GM18858 (cell line): ENCODE measurements around the gene GALK1.

Experiments used
- ATAC-seq: cut with Tn5 transposase; IDR thresholded peaks from one replicate; pipeline ENCODE4 v1.9.1; 2021; ENCODE audit not compliant: unreplicated experiment

The GALK1 gene

DNA sequence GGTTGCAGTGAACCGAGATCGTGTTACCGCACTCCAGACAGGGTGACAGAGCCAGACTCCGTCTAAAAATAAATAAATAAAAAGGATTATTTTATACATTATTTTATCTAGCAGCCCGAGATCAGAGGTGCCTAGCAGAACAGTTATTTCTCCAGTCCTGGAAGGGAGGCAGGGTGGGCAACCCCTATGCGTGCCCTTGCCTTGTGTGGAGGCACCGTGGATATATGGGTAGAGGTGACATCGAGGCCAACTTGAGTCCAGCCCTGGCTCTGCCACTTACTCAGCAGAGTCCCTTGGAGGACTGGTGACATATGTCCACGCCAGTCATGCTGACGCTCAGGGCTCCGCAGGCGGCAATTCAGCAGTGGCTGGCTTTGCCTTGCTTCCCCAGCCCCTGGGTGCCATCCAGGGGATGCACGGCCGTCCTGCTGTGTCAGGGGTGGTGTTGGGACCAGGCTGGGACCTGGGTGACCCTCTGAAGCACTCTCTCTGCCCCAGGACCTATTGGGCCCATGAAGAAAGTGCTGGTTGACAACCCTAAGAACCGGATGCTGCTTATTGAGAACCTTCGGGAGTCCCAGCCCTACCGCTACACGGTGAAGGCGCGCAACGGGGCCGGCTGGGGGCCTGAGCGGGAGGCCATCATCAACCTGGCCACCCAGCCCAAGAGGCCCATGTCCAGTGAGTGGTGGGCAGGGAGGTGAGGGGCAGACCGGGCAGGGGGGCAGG is 13.2 kb downstream of the GALK1 start:
- no peak for ATAC-seq

DNA sequence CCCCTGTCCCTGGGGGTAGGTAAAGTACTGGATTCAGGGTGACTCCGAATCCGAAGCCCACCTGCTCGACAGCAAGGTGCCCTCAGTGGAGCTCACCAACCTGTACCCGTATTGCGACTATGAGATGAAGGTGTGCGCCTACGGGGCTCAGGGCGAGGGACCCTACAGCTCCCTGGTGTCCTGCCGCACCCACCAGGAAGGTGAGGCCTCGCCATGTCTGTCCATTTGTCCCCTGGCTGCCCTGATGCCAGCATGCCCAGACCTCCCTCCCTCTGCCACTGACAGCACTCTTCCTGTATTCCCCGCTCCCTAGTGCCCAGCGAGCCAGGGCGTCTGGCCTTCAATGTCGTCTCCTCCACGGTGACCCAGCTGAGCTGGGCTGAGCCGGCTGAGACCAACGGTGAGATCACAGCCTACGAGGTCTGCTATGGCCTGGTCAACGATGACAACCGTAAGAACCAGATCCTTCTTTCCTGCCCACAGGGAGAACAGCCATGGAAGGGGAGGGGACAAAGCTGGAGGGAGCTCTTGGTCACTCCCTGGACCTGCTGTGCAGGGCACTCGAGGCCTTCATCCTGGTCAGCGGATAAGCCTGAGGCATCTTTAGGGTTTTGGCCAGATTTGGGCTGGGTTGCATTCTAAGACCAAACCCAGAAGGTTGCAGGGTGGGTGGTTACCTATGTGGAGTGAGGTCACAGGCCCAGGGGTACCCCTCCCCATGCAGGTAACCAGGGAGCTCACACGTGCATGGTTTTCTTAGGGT is 14.2 kb downstream of the GALK1 start:
- no peak for ATAC-seq

DNA sequence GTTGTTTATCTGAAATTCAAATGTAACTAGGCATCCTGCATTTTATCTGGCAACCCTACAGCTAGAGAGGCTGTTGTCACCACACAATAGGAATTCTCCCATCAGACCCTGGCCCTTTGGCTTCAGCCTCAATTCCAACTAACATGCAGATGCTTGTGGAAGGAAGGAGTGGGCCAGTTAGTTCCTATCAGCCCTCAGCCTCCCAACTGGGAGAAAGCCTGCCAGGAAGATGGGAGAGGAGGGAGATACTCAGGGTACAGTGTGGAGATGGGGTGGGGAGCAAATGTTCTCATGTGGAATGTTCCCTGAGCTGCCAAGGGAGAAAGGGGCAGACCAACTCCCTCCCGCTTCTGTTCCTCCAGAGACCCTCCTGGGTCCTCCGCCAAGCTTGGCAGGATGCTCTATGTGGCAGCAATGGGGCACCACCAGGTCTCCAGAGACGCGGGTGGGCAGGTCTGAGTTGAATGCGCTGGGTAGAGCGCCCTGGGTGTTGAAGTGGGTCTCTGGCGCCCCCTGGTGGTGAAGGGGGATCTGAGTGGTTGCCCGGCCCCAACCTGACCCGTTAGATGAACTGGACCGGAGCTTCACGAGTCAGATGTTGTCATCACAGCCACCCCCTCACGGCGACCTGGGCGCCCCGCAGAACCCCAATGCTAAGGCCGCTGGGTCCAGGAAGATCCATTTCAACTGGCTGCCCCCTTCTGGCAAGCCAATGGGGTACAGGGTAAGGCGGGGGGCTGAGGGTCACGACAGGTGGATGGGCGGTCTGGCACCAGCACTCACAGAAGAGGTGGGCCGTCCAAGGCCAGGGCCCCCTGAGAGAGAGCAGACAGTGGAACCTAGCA is 15.2 kb downstream of the GALK1 start:
- ATAC-seq, result no peak

DNA sequence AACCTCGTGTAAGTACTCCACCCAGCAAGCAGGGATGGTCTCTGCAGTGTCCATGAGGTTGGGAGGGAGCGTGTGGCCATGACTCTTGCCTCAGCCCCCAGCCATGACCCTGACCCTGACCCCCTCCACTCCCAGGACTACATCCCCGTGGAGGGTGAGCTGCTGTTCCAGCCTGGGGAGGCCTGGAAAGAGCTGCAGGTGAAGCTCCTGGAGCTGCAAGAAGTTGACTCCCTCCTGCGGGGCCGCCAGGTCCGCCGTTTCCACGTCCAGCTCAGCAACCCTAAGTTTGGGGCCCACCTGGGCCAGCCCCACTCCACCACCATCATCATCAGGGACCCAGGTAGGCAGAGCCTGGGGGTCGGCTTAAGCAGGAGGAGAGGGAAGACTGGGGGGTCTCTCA is 16.3 kb downstream of the GALK1 start:
- ATAC-seq, result no peak

DNA sequence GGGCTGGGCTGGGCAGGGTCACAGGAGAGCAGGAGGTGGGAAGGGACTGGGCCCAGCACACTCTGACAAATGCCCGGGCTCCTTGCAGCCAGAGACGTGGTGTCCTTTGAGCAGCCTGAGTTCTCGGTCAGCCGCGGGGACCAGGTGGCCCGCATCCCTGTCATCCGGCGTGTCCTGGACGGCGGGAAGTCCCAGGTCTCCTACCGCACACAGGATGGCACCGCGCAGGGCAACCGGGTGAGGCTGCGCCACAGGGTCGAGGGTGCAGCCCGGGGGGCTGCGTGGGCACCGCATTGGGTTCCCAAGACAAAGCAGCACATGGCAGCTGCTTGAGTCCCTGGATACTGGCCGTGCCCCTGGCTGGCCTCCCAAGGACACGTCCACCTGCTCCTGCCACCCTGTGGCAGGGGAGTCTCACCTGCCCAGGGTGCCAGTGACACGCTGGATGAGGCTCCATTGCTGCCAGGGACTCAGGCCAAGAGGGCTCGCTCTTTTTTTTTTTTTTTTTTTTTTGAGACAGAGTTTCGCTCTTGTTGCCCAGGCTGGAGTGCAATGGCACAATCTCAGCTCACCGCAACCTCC is 21.3 kb downstream of the GALK1 start:
- ATAC-seq, result no peak

DNA sequence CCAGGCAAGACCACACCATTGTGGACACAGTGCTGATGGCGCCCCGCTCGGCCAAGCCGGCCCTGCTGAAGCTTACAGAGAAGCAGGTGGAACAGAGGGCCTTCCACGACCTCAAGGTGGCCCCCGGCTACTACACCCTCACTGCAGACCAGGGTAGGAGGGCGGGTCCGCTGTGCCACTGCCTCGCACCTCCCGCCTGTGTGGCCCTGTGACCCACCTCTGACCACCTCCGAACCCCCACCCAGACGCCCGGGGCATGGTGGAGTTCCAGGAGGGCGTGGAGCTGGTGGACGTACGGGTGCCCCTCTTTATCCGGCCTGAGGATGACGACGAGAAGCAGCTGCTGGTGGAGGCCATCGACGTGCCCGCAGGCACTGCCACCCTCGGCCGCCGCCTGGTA is 22.7 kb downstream of the GALK1 start:
- ATAC-seq, result no peak

DNA sequence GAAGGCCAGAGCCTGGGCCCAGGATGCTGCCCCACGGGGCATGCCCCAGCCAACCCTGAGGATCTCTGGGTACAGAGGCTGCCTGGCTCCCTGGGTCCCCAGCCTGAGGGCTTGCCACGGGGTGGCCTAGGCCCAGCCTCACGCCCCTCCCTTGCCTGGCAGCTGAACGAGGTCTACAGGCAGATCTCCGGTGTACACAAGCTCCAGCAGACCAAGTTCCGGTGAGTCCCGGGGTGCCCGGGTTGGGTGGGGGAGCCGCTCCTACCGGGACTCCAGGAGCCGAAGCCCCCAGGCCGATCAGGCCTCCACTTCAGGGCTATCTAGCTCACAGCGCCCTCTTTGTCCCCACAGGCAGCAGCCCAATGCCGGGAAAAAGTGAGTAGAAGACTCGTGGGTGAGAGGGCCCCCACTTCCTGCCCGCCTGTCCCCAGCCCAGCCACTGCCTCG is 24.3 kb downstream of the GALK1 start:
- no peak for ATAC-seq

DNA sequence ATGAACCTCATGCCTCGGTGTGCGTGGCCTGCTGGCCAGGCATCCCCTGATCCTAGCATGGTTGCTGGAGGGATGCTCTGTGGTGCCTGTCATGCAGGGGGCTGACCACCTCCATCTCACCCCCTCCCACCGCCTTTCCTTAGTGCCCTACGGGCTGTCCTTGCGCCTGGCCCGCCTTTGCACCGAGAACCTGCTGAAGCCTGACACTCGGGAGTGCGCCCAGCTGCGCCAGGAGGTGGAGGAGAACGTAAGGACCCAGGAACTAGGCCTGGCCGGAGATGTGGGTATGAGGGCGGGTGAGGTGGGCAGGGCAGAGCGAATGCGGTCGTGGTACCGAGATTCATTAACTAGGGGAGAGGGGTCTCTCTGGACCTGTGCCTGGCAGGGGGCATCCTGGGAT is 24.8 kb downstream of the GALK1 start:
- ATAC-seq, result no peak

DNA sequence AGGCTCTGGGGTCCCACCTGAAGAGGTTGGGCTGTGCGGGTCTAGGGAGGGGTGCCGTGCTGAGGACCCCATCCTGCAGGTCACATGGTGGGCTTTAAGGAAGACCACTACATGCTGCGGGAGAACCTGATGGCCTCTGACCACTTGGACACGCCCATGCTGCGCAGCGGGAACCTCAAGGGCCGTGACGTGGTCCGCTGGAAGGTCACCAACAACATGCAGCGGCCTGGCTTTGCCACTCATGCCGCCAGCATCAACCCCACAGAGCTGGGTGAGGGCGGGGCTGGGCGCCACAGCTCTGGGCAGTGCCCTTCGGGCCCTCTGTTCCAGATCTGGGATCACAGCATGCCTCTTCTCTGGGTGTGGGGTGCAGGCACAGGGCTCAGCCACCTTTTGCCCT is 25.2 kb downstream of the GALK1 start:
- no peak for ATAC-seq

DNA sequence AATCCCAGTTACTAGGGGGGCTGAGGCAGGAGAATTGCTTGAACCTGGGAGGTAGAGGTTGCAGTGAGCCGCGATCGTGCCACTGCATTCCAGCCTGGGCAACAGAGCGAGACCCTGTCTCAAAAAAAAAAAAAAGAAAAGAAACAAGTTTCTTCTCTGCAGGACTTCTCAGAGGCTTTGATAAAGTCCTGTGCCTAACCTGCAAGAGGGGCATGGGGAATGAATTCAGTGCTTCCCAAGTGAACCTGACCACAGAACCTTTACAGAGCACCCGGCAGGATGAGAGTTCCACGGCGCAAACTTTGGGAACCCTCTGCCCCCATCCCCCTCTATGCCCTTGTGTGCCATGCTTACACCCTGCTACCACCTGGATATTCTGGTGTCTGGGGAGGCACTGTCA is 25.8 kb downstream of the GALK1 start:
- ATAC-seq, result no peak

DNA sequence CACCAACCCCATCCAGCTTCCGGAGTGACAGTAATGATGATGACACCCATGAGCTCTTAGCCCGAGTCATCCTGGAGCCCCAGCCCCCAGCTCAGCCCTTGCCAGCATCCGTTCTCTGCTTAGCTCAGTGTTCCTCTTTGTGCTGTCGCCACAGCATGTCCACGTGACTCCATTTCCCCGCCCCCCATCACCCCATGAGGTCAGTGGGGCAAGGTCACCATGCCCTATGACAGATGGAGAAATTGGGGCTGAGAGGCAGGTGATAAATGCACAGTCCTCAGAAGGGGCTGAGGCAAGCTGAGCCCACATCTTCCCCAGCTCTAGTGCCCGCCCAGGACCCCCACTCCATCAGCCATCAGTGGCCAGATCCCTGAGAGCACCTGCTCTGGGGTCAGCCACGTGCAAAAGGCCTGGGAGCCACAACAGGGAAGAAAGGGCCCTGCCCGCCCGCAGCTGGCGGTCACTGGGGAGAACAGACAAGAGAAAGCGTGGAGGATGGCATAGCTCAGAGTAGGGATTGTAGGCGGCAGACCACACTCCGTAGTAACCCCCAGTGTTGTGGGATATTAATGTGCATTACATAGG is 26.7 kb downstream of the GALK1 start:
- no peak for ATAC-seq

DNA sequence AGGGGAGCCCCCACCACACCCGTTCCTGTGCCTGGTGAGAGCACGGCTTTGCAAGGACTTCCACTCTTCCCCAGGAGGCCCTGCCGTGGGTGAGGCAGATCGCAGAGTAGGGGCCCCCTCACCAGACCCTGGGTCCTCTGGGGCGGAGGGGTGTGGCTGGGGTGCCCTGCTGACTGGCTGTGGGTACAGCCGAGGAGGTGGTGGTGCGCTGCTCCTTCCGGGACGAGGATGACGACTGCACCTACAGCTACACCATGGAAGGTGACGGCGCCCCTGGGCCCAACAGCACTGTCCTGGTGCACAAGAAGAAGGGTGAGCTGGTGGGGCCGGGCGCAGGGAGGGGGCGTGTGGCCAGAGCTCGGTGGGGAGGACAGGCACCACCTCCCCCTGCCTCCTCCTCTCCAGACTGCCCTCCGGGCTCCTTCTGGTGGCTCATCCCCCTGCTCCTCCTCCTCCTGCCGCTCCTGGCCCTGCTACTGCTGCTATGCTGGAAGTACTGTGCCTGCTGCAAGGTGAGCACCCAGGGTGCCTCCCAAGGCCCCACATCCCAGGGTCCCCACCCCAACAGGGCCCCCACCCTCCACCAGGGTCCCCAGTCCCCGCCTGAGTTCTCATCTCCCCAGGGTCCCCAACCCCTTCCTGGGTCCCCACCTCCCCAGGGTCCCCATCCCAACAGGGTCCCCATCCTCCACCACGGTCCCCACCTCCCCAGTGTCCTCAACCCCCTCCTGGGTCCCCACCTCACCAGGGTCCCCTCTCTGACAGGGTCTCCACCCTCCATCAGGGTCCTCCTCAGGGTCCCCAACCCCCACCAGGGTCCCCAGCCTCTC is 27.6 kb downstream of the GALK1 start:
- ATAC-seq, result no peak

DNA sequence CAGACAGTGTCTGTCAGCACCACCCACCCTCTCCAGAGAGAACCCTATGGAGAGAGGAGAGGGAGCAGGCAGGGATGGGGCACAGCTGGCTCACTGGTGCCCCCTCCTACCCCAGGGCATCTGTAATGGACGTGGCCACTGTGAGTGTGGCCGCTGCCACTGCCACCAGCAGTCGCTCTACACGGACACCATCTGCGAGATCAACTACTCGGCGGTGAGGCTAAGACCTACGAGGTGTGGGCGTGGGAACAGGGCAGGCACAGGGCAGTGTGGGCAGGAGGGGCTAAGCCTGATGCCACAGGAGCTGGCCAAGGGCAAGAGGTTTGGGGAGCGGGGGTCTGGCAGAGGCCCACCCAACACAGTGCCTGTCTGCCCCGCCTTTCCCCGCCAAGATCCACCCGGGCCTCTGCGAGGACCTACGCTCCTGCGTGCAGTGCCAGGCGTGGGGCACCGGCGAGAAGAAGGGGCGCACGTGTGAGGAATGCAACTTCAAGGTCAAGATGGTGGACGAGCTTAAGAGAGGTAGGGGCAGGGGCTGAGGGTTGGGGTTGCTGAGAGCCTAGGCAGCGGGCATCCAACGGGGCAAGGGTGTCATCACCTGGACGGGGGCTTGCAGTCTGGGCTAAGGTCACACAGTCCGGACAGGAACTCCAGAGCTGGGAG is 28.7 kb downstream of the GALK1 start:
- ATAC-seq, result no peak

DNA sequence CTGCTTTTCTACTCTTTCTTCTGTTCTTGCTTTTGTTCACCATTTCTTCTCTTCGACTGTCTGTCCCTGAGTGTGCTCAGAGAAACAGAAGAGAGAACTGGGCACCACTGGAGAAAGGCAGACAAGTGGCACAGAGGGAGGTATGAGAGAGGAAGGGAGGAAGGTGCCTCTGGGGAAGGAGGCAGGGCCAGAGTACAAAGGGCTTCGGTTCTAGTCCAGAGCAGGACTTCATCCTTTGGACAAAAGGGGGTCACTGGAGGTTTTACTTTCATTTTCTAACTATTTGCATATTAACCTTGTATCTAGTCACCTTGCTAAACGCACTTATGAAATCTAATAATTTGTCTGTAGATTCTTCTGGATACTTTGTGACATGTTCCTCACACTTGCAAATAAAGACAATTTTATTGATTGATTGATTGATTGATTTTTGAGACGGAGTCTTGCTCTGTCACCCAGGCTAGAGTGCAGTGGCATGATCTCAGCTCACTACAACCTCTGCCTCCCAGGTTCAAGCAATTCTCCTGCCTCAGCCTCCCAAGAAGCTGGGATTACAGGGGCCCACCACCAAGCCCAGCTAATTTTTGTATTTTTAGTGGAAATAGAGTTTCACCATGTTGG is 30.2 kb downstream of the GALK1 start:
- ATAC-seq, result no peak

DNA sequence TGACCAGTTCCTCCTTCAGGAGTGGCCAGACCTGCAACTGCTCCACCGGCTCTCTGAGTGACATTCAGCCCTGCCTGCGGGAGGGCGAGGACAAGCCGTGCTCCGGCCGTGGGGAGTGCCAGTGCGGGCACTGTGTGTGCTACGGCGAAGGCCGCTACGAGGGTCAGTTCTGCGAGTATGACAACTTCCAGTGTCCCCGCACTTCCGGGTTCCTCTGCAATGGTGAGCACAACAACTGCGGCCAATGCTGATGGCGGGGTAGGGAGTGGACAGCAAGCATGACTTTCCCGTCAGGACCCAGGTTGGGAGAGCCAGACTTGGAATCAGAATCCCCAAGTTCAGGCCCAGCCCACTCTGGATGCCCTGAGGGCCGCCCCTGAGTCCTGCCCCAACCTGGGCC is 31.5 kb downstream of the GALK1 start:
- ATAC-seq, result no peak

DNA sequence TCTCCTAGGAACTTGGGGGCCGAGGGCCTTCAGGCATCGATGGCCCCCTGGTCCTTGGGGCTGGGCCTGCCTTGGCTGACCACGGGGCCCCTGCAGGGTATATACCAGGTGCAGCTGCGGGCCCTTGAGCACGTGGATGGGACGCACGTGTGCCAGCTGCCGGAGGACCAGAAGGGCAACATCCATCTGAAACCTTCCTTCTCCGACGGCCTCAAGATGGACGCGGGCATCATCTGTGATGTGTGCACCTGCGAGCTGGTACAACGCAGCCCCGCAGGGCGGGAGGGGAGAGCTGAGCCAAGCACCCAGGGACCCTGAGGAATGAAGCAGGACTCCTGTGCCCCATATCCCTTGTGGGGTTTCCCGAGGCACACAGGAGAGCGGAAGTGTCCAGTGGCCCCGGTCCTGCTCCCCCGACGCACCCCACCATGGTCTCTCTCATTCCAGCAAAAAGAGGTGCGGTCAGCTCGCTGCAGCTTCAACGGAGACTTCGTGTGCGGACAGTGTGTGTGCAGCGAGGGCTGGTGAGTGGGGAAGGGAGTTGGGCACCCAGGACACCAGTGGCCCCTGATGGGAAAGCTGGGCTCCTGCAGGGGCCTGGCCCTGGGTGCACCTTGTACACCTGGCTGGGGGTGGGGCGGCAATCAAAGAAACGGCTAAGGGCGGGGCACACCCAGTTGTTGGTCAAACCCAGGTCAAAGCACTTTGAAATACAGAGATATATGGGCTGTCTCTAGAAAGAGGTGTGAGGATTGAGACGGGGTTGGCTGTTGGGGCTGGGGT is 33.1 kb downstream of the GALK1 start:
- ATAC-seq, result no peak

DNA sequence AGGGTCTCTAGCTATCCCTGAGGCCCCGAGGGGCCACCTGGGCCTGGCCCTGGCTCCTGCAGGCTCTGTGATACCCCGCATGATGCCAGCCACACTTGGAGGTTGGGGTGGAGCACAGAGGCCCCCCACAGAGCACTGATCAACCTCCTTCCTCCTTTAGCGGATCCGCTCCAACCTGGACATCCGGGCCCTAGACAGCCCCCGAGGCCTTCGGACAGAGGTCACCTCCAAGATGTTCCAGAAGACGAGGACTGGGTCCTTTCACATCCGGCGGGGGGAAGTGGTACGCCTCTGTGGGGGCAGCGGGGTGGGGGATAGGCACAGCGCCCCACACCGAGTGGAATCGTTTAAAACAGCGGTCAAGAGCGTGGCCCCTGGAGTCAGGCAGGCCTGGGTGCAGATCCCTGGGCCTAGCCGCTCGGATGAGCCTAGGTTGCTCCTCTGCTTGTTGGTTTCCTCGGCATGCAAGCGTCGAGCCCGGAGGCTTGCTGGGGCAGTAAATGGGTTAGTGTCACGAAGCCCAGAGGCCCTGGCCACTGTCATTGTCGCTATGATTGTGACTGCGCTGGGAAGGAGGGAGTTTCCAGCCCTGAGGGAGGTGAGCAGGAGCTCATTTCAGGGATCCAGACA is 33.8 kb downstream of the GALK1 start:
- ATAC-seq, result no peak

DNA sequence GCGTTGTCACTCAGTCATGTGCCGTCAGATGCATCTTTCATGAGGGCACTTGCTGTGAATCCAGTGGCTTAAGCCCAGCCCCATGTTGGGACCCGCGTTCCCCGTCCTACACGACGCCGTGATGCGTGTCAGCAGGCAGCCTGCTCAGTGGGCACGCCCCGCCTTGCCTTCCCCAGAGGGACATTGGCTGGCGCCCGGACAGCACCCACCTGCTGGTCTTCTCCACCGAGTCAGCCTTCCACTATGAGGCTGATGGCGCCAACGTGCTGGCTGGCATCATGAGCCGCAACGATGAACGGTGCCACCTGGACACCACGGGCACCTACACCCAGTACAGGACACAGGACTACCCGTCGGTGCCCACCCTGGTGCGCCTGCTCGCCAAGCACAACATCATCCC is 34.9 kb downstream of the GALK1 start:
- no peak for ATAC-seq
